OCI-LY3 (cell line): ENCODE data around the gene CACNA2D3.

ENCODE experiments used
- H2AFZ ChIP-seq: fragments of 200-600, 300-600 bp; shearing (Covaris generic); 2 replicates; pipeline ENCODE4 v1.6.0; 2014; ENCODE audit warnings: antibody characterized with exemption, low read depth, low read length
- H3K27ac ChIP-seq: fragments of 200-600, 300-600 bp; sonication (generic); 2 replicates; pipeline ENCODE4 v1.5.1; 2014; ENCODE audit warnings: mild to moderate bottlenecking, low read length, moderate library complexity, mixed read lengths
- H3K27me3 ChIP-seq: fragments of 200-600, 300-600 bp; sonication (generic); 2 replicates; pipeline ENCODE4 v1.6.1; 2014; ENCODE audit warnings: low read depth, low read length, mixed read lengths
- H3K36me3 ChIP-seq: fragments of 200-600, 300-600 bp; sonication (generic); replicated peaks from 2 replicates; pipeline ENCODE3; 2014; ENCODE audit warnings: low read depth, low read length, mixed read lengths
- H3K4me1 ChIP-seq: fragments of 300-600, 200-600 bp; sonication (generic); 2 replicates; pipeline ENCODE4 v1.6.1; 2014; ENCODE audit warnings: low read length, mixed read lengths
- H3K4me2 ChIP-seq: fragments of 200-600, 300-600 bp; sonication (generic); 2 replicates; pipeline ENCODE4 v1.6.1; 2014; ENCODE audit warnings: low read length, mixed read lengths
- H3K4me3 ChIP-seq: fragments of 300-600, 200-600 bp; sonication (generic); 2 replicates; pipeline ENCODE4 v1.5.1; 2014; ENCODE audit warnings: antibody characterized with exemption, mild to moderate bottlenecking, low read length, moderate library complexity
- H3K79me2 ChIP-seq: fragments of 300-600, 200-600 bp; shearing (Covaris generic); 2 replicates; pipeline ENCODE4 v1.6.1; 2014; ENCODE audit warnings: mild to moderate bottlenecking, low read length, mixed read lengths
- H3K9ac ChIP-seq: fragments of 300-600, 200-600 bp; shearing (Covaris generic); 2 replicates; pipeline ENCODE4 v1.6.0; 2014; ENCODE audit warnings: mild to moderate bottlenecking, low read length, moderate library complexity
- H3K9me3 ChIP-seq: fragments of 200-600, 300-600 bp; shearing (Covaris generic); 2 replicates; pipeline ENCODE4 v1.6.1; 2014; ENCODE audit warnings: low read length, mixed read lengths; ENCODE audit not compliant: insufficient read depth
- H4K20me1 ChIP-seq: fragments of 200-600, 300-600 bp; sonication (generic); 2 replicates; pipeline ENCODE4 v1.6.1; 2016; ENCODE audit warnings: low read length, mixed read lengths; ENCODE audit not compliant: insufficient read depth
- EZH2phosphoT487 ChIP-seq: fragments of 200-600 bp; shearing (Covaris generic); IDR thresholded peaks from 2 replicates; pipeline ENCODE4 v1.6.1; 2018; ENCODE audit warnings: antibody characterized with exemption, mixed run types, low read depth
- TF ChIP-seq, protein P1 (sequence below): fragments of 200-600, 300-600 bp; sonication (generic); IDR thresholded peaks from 2 replicates; pipeline ENCODE4 v1.5.1; 2014; ENCODE audit warnings: antibody characterized with exemption, low read length, low read depth

Gene CACNA2D3

DNA sequence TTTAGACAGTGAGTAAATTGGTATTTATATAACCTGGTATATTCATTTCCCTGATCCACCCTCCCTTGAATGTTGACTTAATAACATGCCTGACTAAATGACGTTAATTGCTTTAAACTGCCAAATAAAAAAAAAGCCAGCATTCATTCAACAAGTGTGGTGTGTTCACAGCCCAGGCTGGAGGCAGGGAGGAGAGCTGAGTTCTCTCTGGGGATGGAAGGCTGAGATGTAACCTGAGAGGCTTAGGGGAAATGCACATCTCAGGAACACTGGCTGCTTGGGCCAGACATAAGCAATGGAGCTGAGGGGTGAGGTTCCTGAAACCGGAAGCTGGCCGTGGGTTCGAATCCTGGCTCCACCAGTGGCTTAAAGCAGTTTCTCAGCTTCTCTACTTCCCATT lies 17.3 kb downstream of the CACNA2D3 start:
- Histone ChIP-seq H3K36me3 (no peaks in the 10 kb centered on the region), H3K4me1 (no peaks in the 10 kb centered on the region), H3K9me3 (no peaks in the 10 kb centered on the region), H3K4me3 (no peak overlapping the region), H4K20me1 (no peaks in the 10 kb centered on the region), H3K27ac (no peak overlapping the region), H3K9ac (no peak overlapping the region), H2AFZ (no peak overlapping the region), H3K27me3 (peaks cover 60% of the 10 kb centered on the region), H3K4me2 (no peak overlapping the region), H3K79me2 (no peaks in the 10 kb centered on the region)
- TF ChIP-seq, protein P1, sequence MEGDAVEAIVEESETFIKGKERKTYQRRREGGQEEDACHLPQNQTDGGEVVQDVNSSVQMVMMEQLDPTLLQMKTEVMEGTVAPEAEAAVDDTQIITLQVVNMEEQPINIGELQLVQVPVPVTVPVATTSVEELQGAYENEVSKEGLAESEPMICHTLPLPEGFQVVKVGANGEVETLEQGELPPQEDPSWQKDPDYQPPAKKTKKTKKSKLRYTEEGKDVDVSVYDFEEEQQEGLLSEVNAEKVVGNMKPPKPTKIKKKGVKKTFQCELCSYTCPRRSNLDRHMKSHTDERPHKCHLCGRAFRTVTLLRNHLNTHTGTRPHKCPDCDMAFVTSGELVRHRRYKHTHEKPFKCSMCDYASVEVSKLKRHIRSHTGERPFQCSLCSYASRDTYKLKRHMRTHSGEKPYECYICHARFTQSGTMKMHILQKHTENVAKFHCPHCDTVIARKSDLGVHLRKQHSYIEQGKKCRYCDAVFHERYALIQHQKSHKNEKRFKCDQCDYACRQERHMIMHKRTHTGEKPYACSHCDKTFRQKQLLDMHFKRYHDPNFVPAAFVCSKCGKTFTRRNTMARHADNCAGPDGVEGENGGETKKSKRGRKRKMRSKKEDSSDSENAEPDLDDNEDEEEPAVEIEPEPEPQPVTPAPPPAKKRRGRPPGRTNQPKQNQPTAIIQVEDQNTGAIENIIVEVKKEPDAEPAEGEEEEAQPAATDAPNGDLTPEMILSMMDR: no peak
- no peak for TF ChIP-seq EZH2phosphoT487

DNA sequence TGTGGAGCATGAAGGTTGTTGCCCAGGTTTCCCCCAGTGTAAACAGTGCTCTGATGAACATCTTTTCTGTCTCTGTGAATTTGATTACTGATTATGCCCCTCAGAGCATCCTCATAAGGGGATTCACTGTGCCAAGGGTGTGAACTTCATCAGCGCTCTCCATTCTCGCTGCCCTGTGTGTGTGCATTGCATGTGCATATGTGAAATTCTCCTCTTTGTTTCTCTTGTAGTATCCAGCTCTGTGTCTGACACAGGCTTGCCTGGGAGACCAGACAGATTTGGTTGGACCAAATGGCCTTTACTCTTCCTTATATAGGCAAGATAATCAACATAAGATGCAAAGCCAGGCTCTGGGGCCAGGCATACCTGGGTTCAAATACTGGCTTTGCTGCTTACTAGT lies 21.9 kb downstream of the CACNA2D3 start:
- Histone ChIP-seq H3K4me2 (no peak overlapping the region), H3K27me3 (peaks cover 47% of the 10 kb centered on the region), H3K27ac (no peak overlapping the region), H3K9ac (no peak overlapping the region), H3K9me3 (no peaks in the 10 kb centered on the region), H3K4me1 (no peaks in the 10 kb centered on the region), H3K36me3 (no peaks in the 10 kb centered on the region), H3K79me2 (no peaks in the 10 kb centered on the region), H2AFZ (no peak overlapping the region), H4K20me1 (no peaks in the 10 kb centered on the region), H3K4me3 (no peak overlapping the region)
- TF ChIP-seq EZH2phosphoT487: no peak
- TF ChIP-seq, protein P1: no peak

DNA sequence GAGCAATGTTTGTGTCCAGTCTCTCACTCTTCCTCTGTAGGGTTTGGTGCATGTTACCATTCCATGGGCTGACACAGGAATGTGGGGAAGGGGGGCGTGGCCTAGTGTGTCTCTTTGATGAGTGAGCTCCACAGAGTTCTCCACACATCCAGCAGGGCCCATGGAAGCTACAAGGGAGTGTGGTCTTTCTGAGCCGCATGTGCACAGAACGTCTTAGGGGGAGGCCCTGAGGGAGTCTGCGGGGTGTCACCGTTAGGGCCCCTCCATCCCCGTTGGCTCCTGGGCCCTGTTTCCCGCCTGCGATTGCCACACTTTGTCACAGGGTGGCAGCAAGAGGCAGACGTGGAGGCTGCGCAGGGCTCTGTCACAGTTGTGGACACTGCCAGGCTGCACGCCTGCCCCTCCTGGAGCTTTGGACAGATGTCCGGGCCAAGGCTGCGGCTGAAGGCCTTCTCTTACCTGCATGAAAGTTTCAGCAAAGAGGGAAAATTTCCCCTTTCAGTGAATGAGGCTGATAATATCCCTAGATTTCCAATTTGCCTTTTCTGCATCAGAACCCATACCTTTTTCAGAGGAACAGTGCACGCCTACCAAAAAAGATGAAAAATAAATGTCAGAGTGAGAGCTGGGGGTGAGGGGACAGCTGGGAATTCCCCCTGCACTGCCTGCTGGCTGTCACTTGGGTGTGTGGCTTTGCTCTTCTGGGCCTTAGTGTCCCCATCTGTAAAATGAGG lies 24.3 kb downstream of the CACNA2D3 start:
- H3K79me2 ChIP-seq: no peaks in the 10 kb centered on the region
- H2AFZ ChIP-seq: no peak overlapping the region
- H3K4me3 ChIP-seq: no peak overlapping the region
- H3K4me1 ChIP-seq: no peaks in the 10 kb centered on the region
- no peaks in the 10 kb centered on the region for H4K20me1 ChIP-seq
- H3K36me3 ChIP-seq: no peaks in the 10 kb centered on the region
- H3K9ac ChIP-seq: no peak overlapping the region
- H3K4me2 ChIP-seq: peak overlapping the region; percentile 35
- no peak for TF ChIP-seq EZH2phosphoT487
- TF ChIP-seq, protein P1: peak; percentile 80
- H3K27ac ChIP-seq: no peak overlapping the region
- peaks cover 37% of the 10 kb centered on the region for H3K27me3 ChIP-seq
- no peaks in the 10 kb centered on the region for H3K9me3 ChIP-seq

DNA sequence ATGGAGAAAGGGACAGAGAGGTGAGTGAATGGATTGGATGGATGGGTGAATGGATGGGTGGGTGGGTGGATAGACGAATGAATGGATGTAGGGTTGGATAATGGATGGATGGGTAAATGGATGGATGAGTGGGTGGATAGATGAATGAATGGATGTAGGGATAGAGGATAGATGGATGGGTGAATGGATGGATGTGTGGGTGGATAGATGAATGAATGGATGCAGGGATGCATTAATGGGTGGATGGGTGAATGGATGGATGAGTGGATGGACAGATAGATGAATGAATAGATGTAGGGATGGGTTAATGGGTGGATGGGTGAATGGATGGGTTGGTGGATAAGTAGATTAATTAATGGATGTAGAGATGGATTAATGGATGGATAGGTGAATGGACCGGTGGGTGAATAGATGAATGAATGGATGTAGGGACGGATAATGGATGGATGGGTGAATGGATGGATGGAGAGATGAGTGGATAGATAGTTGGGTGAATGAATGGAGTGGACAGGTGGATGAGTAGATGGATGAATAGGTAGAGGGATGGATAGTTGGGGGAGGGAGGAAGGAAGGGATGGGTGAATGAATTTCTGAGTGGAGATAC lies 28.6 kb downstream of the CACNA2D3 start:
- Histone ChIP-seq H3K36me3 (no peaks in the 10 kb centered on the region), H3K4me2 (no peak overlapping the region), H3K9me3 (no peaks in the 10 kb centered on the region), H3K4me1 (no peaks in the 10 kb centered on the region), H3K79me2 (no peaks in the 10 kb centered on the region), H3K27ac (no peak overlapping the region), H3K27me3 (peaks cover 21% of the 10 kb centered on the region), H3K4me3 (no peak overlapping the region), H4K20me1 (no peaks in the 10 kb centered on the region), H3K9ac (no peak overlapping the region), H2AFZ (no peak overlapping the region)
- TF ChIP-seq, protein P1: no peak
- no peak for TF ChIP-seq EZH2phosphoT487
